ENCODE data around the gene MRI1.
A peak's percentile ranks its signal among the peaks of the same experiment; 100 is the strongest.
"Not testable (repeated sequence)": the region's sequence is repeated elsewhere in the genome, so short reads cannot be mapped to it uniquely, and the experiment has no call there.

The MRI1 gene

DNA sequence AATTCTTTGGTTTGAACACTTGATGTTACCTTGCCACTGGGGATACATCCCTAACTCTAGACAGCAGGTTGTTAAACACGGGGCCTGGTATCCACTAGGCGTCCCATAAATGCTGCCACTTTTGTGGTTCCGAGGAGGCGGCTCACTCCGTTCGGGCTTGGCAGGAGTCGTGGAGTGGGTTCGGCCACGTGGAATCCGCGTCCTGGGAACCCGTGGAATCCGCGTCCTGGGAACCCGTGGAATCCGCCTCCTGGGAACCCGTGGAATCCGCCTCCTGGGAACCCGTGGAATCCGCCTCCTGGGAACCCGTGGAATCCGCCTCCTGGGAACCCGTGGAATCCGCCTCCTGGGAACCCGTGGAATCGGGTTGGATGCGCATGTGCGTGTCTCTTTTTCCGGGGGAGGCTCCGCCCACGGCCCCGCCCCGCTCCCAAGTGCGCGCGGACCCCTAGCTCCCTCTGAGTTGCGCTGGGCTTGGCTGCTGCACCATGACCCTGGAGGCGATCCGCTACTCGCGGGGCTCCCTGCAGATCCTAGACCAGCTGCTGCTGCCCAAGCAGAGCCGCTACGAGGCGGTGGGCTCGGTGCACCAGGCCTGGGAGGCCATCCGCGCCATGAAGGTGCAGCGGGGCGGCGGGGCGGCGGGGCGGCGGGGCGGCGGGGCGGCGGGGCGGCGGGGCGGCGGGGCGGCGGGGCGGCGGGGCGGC is at the start of gene MRI1:
Gene MRI1, plus strand, starts transcription at position 422 of the 707 bp plus-strand sequence. Its CDS starts 67 bp downstream, at position 489.
- peak; percentile 50 for DNase-seq

DNA sequence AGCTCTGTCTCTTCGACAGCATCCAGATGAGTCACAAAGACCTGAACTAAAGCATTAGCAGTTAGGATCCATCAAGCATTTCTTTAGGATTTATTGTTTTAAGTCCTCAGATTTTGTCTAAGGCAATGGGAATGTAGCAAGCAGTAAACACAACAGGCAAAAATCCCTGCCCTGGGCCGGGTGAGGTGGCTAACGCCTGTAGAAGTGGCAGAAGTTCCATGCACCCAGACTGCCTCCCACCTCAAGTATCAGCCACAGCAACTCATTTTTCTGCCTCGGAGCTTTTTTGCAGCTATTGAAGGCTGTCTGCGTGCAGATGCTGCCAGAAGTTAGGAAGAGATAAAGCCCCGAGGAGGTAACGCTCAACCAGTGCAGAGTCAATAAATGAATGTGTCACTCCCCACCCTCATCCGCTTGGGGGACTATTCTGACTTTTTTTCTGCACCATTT is 47.1 kb upstream of the MRI1 start:
- DNase-seq, result no peak

DNA sequence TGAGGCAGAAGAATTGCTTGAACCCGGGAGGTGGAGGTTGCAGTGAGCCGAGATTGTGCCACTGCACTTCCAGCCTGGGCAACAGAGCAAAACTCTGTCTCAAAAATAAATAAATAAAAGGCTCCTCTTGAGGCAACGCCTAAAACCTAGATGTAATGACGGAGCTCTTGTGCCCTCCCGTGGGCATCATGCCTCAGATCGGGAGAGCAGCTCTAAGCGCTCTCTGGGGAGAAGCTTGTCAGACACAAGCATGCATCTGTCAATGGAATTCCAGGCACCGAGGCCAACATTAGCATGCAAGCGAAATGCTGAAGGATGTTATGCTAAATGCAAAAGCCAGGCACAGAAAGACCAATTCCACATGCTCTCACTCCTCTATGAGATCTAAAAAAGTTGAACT is 45.6 kb upstream of the MRI1 start:
- DNase-seq, result no peak

DNA sequence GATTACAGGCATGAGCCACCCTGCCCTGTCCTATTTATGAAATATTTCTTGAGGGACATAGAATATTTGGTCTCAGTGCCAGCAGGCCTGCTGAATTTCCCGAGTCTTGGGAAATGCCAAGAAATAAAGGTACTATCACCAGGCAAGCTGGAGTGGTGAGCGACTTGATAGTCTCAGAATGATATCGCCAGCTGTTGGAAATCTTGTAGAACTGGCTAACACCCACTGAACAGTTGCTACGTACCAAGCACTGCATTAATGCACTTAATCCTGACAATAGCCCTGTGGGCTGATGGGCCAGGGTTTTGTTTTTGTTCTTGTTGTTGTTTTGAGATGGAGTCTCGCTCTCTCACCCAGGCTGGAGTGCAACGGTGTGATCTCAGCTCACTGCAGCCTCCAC is 42.2 kb upstream of the MRI1 start:
- no peak for DNase-seq

DNA sequence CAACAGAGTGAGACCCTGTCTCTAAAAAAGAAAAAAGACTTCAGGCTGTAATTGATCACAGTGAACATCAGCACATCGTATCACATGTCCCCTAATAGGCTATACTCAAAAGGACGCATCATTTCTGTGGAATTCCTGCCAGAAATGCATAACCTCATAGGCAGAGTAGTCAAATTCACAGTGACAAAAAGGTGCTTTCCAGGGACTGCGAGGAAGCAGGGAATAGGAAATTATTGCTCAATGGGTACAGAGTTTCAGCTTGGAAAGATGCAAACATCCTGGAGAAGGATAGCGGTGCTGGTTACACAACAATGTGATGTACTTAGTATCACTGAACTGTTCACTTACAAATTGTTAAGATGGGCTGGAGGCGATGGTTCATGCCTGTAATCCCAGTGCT is 41.1 kb upstream of the MRI1 start:
- no peak for DNase-seq

DNA sequence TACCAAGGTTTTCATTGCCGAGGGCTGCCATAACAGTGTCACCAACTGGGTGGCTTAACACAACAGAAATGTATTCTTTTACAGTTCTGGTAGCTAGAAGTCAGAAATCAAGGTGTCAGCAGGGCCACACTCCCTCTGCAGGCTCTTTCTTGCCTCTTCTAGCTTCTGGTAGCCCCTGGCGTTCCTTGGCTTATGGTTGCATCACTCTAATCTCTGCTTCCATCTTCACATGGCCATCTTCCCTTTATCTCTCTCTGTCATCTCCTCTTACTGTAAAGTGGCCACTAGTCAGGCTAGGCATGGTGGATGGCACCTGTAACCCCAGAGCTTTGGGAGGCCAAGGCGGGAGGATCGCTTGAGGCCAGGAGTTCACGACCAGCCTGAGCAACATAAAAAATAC is 38.0 kb upstream of the MRI1 start:
- DNase-seq, result no peak

DNA sequence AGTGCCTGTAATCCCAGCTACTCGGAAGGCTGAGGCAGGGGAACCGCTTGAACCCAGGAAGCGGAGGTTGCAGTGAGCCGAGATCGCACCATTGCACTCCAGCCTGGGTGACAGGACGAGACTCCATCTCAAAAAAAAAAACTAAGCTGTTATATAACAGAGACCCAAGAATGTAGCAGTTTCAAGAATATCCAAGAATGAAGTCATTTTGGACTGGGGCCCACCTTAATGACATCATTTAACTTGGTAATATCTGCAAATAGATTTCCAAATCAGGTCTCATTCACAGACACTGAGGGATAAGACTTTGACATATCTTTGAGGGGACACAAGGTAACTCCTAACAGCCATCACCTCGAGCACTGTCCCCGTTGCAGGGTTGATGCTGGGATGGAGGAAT is 36.5 kb upstream of the MRI1 start:
- no peak for DNase-seq

DNA sequence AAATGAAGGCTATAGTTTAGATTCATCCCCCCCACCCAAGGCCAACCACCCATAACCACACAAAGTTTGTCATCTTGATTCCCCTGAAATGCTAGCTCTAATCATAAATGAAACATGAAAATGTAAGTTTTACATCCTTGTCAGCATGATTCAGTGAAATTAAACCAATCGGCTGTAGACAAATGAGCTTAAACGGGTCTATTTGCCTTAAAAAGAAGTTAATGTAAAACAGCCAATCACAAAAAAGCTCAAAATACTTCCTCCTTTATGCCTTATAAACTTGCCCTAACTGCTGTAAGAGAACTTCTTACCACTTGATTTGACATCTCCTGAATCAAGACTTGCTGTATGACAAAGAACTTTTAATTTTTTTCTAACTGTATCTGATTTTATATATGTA is 34.5 kb upstream of the MRI1 start:
- DNase-seq, result no peak

DNA sequence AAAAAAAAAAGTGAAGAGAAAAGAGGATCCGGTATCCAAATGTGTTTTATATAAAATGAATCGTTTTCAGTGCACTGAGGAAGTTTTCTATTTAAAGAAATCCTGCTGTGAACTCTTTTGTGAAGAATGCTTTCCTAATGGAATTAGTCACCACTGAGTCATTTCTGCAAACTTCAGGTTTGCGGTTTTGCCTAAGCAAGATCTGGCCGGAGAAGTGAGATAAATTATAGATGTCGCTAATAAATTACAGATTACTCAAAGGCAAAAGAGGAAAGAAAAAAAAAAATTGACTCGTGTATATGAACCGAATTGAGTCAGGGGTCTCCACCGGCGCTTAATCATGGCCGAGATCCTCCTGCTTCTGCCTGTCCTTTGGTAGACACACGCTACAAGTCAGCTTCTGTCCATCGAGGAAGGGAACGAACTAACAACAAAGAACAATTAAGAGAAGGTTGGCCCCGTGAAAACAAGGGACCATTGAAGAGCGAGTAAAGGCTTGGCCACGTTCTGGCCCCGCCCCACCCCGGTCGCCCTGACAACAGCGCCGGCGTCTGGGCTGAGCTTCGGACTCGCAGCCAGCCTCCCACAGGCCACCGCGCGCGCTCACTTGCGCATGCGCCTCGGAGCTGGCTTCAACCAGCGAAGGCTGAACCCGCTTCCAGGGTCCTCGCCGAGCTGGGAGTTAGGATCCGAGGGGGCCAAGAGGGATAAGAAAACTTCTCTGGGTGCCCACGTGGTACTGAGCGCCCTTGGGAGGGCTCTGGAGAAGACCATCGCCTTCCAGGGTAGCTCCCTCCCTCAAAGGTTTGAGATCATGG is 33.0 kb upstream of the MRI1 start:
- DNase-seq, result peak; percentile 91

DNA sequence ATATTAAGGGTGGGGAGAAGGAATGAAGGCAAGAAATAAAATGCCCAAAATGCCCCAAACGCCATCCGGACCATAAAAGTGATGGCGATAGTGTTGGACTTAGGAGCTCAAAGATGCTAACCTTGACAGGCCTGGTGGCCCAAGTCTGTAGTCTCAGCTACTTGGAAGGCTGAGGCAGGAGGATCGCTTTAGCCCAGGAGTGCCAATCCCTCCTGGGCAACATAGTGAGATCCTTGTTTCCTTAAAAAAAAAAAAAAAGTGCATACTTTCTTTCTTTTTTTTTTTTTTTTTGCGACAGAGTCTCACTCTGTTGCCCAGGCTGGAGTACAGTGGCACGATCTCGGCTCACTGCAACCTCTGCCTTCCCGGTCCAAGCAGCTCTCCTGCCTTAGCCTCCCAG is 32.0 kb upstream of the MRI1 start:
- DNase-seq, result no peak

DNA sequence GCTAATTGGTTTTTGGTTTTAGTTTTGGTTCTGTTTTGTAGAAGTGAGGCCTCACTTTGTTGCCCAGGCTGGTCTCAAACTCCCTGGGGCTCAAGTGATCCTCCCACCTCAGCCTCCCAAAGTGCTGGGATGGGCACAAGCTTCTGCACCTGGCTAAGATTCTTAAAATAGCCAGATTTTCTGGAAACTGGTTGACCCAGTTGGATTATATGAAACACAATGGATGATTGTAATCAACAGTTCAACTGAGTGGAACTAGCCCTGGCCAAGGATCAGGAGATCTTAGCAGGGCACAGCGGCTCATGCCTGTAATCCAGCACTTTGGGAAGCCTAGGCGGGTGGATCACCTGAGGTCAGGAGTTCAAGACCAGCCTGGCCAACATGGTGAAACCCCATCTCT is 29.6 kb upstream of the MRI1 start:
- no peak for DNase-seq

DNA sequence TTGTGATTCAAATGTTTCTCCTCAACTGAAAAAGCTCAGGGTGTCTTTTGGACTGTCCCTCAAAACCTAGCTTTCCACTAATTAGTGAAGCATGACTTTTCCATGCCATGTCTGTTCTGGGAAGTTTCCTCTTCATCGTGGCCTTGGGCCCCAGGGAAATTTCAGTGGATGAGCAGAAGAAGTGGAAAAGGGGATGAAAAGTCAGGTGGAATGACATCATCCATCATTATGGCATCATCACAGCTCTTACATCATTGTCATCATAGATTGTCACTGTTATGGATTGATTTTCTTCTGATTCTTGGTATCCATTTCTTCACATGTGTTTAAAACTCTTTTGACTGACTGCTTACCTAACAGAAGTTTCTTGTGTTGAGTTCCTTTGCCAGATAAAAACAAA is 26.2 kb upstream of the MRI1 start:
- no peak for DNase-seq

DNA sequence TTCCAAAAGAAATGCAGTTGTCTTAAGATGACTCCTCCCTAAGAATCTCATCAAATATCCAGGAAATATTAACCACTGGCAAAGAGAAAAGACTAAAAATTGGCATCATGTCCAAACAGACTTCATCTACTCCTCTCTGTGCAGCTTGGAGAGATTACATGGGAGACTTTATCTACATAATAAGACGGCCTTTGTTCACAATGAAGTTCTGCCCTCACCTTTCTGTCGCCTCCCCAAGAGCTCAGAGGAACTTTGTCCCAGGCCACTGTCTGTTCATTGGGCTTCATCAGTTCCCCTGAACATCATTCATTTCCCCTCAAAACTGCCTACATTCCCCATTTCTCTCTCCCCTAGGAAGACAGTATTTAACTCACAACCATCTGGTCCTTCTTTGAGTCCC is 22.4 kb upstream of the MRI1 start:
- DNase-seq, result no peak

DNA sequence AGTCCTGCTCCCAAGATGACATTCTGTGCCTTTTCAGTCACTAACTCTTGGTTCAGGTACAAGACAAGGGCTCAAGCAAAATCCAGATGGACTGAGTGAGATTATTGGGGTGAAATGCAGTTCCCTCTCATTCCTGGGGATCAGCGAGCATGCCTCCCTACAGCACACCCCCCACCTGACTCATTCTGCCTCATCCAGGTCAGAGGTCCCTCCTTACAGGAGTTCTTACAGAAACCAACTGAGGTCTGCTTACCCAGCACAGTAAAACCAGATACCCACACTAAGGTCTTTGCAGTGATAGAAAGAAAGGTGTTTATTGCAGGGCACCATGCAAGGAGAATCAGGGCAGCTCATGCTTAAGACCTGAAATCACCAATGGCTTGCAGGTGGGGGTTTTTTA is 21.6 kb upstream of the MRI1 start:
- DNase-seq, result no peak

DNA sequence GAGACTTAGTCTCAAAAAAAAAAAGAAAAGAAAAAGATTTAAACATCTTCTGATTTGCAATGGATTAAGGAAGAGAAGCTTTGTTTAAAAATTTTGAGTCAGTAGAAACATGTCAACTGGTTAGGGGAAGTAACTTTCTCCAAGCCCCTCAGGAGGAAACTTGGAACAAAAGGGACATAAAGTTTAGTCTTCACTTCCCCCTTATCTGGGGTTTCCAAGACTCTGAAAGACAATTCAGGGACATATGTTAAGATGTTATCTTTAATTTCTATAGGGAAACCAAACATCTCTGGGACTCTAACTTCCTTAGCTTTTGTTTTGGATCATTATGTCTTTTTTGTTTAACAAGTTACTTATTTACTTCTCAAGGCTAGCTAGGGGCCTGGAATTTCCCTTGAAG is 20.1 kb upstream of the MRI1 start:
- no peak for DNase-seq

DNA sequence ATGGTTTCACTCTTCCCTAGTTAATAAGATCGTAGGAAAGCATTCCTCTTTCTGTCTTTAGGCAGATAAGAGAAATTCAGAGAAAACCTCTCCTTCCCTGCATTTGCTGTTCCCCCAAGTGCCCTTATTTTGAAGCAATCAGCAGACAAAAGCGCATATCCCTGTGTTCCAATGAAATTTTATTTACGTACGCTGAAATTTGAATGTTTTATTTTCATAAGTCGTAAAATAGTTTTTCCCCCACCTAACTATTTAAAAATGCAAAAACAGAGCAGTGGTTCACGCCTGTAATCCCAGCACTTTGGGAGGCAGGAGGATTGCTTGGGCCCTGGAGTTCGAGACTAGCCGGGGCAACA is 17.2 kb upstream of the MRI1 start:
- no peak for DNase-seq

DNA sequence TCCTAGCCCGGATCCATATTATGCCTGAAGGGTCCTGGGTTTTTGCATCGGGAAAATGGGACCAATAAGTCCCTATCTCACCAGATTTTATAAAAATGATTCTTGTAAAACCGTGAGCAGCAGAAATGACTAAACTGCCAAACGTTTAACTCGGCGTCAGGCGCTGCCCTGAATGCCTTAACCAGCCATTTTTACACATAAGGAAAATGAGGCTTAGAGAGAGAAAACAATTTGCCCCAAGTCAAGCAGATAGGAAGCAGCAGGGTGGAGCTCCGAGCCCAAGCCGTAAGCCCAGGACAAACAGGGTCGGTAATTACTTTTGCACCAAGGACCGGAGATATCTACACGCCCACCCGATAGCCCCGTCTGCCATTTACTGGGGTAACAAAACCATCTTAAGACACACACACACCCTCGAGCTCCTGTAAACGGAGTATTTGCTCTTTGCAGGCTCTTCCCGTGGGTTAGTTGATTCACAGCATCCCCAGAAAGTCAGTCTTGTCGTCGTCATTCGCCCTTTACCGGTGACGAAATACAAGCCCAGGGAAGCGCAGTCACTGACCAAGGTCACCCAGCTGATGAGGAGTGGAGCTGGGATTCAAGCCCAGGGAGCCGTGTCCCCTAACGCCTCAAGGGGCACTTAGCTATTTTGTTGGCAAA is 16.0 kb upstream of the MRI1 start:
- no peak for DNase-seq

DNA sequence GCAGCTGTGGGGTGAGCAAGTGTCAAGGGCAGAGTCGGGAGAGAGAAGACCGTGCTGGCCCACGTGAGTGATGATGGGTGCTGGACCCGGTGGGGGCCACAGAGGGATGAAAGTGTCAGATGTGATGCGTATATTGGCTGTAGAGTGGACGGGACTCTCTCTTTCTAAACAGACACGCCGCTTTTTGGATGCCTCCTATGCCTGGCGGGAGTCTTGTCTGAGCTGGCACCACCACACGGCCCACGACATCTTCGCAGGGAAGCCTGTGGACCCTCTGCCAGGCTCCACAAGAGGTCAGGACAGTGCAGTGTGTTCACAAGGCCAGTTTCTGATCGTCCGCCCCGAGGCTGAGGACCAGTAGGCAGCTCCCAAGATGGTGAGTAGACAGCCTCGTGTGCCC is 12.9 kb upstream of the MRI1 start:
- DNase-seq, result no peak

DNA sequence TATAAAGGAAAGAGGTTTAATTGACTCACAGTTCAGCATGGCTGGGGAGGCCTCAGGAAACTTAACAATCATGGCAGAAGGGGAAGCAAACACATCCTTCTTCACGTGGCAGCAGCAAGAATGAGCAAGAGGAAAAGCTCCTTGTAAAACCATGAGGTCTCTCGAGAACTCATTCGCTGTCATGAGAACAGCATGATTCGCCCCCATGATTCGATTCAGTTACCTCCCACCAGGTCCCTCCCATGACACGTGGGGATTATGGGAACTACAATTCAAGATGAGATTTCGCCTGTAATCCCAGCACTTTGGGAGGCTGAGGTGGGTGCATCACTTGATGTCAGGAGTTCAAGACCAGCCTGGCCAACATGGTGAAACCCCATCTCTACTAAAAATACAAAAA is 10.7 kb upstream of the MRI1 start:
- not testable (repeated sequence) for DNase-seq

DNA sequence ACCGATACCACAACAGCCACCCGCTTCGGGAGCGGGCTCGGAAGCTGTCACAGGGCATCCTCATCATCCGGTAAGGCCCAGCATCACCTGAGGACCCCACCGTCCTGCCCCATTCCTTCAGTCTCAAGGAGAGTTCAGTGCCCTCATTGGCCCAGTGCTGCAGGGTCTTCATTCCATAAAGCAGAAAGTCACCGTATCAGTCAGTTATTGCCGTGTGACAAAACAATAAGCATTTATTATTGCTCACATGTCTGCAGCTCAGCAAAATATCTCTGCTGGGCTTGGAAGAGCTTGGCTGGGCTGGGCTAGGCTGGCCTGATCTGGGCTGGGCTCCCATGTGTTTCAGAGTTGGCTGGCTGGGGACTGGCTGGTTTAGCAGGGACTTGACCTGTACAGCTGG is 8.1 kb upstream of the MRI1 start:
- DNase-seq, result no peak

DNA sequence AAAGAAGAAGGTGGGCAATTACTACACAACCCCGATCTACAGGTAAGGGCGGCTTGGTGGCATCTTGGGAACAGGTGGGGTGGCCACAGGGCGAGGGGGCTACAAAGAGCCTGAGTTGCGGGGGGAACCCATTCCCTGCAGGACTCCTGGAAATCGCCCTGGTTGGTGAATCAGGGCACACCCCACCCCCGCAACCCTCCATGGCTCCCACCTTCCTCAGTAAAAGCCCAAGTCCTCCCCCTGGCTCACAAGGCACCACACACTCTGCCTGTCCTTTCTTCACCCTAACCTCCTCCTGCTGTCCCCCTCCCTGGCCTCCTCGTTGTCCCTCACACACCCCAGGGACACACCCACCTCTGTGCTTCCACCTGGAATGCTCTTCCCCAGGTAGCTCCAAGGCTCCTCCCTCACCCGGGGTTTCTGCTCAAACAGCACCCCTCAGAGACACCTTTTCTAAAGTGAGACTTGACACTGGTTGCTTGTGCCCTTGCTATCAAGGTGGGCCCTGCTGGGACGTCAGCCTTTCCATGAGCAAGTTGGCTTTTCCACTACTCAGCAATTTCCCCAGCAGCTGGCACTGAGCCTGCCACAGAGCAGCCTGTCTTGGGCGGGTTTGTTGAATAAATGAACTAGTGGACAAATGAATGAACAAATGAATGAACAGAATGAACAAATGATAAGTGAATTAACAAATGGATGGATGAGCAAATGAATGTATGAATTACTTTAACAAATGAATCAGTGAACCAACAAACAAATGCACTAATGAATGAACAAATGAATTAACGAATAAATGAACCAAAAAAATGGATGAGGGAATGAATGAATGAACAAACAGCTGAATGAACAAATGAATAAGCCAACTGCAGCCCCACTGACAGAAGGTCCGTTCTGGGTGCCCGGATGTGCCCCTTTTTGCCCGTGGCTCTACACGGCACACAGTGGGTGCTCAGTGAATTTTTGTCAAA is 6.2 kb upstream of the MRI1 start:
- no peak for DNase-seq

DNA sequence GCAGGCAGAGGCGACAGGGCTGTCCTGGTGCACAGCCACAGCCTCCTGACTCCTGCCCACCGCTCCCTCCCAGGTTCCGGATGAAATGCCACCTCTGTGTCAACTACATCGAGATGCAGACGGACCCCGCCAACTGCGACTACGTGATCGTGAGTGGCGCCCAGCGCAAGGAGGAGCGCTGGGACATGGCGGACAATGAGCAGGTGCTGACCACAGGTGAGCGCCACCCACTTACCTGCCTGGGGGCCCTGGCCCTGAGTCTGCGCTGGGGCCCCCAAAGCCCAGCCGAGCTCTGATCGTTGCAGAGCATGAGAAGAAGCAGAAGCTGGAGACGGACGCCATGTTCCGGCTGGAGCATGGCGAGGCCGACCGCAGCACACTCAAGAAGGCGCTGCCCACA is 5.5 kb upstream of the MRI1 start:
- DNase-seq, result no peak

DNA sequence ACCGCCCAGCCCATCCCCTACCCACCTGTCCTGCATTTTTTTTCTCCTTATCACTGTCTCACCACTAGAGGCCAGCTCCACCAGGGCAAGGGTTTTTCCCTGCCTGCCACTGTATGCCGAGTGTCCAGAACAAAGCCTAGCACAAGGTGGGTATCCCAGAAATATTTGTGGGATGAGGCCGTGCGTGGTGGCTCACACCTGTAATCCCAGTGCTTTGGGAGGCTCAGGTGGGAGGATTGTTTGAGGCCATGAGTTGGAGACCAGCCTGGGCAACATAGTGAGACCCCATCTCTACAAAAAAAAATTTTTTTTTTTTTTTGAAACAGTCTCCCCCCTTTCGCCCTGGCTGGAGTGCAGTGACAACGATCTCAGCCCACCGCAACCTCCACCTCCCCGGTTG is 2.9 kb upstream of the MRI1 start:
- DNase-seq, result no peak

Data from stimulated activated naive CD4-positive, alpha-beta T cell treated with Interleukin-2 at 50 U/mL for 16 hours (primary cell).